HS-27A (cell line): ENCODE results near the gene TRPV4.

ENCODE experiments used
- DNase-seq: peaks from one replicate; pipeline ENCODE4 v3.0.0-alpha.2; 2012; ENCODE audit warnings: low read depth, missing footprints

TRPV4 gene

GRCh38 chr12:109804820-109805761, 28.1 kb downstream of the TRPV4 start:
- DNase-seq = peak; percentile 20

- no peak for DNase-seq
Measured at GRCh38 chr12:109803678-109804077, 29.5 kb downstream of the TRPV4 start.

- DNase-seq = no peak
Measured at GRCh38 chr12:109802828-109803227, 30.4 kb downstream of the TRPV4 start.

GRCh38 chr12:109800536-109800935, 32.7 kb downstream of the TRPV4 start:
- DNase-seq = no peak

- no peak for DNase-seq
Measured at GRCh38 chr12:109798691-109799090, 34.5 kb downstream of the TRPV4 start.

GRCh38 chr12:109797905-109798669, 35.1 kb downstream of the TRPV4 start:
- DNase-seq = no peak

GRCh38 chr12:109796057-109796456, 37.1 kb downstream of the TRPV4 start:
- DNase-seq = no peak

- no peak for DNase-seq
Measured at GRCh38 chr12:109795023-109795422, 38.2 kb downstream of the TRPV4 start.

GRCh38 chr12:109793826-109794501, 39.2 kb downstream of the TRPV4 start:
- no peak for DNase-seq

- DNase-seq = no peak
Measured at GRCh38 chr12:109793411-109793810, 39.8 kb downstream of the TRPV4 start.

GRCh38 chr12:109792992-109793391, 40.2 kb downstream of the TRPV4 start:
- no peak for DNase-seq

- no peak for DNase-seq
Measured at GRCh38 chr12:109789526-109790048, 43.6 kb downstream of the TRPV4 start.

- no peak for DNase-seq
Measured at GRCh38 chr12:109786799-109787198, 46.4 kb downstream of the TRPV4 start.

- no peak for DNase-seq
Measured at GRCh38 chr12:109785854-109786253, 47.3 kb downstream of the TRPV4 start.

- DNase-seq = no peak
Measured at GRCh38 chr12:109783965-109784244, 49.3 kb downstream of the TRPV4 start.

GRCh38 chr12:109783135-109783964, 49.8 kb downstream of the TRPV4 start:
- no peak for DNase-seq

- no peak for DNase-seq
Measured at GRCh38 chr12:109782326-109782703, 50.9 kb downstream of the TRPV4 start.

- no peak for DNase-seq
Measured at GRCh38 chr12:109781668-109782325, 51.4 kb downstream of the TRPV4 start.

GRCh38 chr12:109779382-109779781, 53.8 kb downstream of the TRPV4 start:
- DNase-seq = no peak

GRCh38 chr12:109778684-109779083, 54.5 kb downstream of the TRPV4 start:
- DNase-seq = no peak

GRCh38 chr12:109777544-109777943, 55.7 kb downstream of the TRPV4 start:
- peak; percentile 15 for DNase-seq
